ENCODE measurements around the gene SPOCD1.
"Not testable (repeated sequence)": the region's sequence is repeated elsewhere in the genome, so short reads cannot be mapped to it uniquely, and the experiment has no call there.

Gene SPOCD1

GRCh38 chr1:31828926-31829690 is 13.3 kb upstream of the SPOCD1 start:
- TF ChIP-seq POLR2A (IDR thresholded peaks at IDR 0.05; ENCODE audit: extremely low read depth, insufficient read length) (no peak), CTCF (IDR thresholded peaks at IDR 0.05; ENCODE audit: low read depth, low read length) (no peak), MYC (IDR thresholded peaks at IDR 0.05; ENCODE audit: low read depth, low read length) (no peak)
- TF ChIP-seq, protein P1, sequence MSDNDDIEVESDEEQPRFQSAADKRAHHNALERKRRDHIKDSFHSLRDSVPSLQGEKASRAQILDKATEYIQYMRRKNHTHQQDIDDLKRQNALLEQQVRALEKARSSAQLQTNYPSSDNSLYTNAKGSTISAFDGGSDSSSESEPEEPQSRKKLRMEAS (IDR thresholded peaks at IDR 0.05; ENCODE audit: low read depth, low read length) = no peak
- DNase-seq (ENCODE audit: low read depth) = no peak
- no peak overlapping the region for H3K4me3 ChIP-seq (ENCODE audit: low read depth, low read length)

- H3K4me3 ChIP-seq (ENCODE audit: low read depth, low read length) = no peak overlapping the region
- peak; percentile 65 for DNase-seq (ENCODE audit: low read depth)
- TF ChIP-seq CTCF (IDR thresholded peaks at IDR 0.05; ENCODE audit: low read depth, low read length) = no peak
- TF ChIP-seq, protein P1 (IDR thresholded peaks at IDR 0.05; ENCODE audit: low read depth, low read length) = no peak
- no peak for TF ChIP-seq POLR2A (IDR thresholded peaks at IDR 0.05; ENCODE audit: extremely low read depth, insufficient read length)
- no peak for TF ChIP-seq MYC (IDR thresholded peaks at IDR 0.05; ENCODE audit: low read depth, low read length)
Observed at GRCh38 chr1:31828341-31828740, 12.5 kb upstream of the SPOCD1 start.

GRCh38 chr1:31823780-31824179 is 8.0 kb upstream of the SPOCD1 start:
- TF ChIP-seq, protein P1 (IDR thresholded peaks at IDR 0.05; ENCODE audit: low read depth, low read length) = no peak
- TF ChIP-seq CTCF (IDR thresholded peaks at IDR 0.05; ENCODE audit: low read depth, low read length) = no peak
- TF ChIP-seq MYC (IDR thresholded peaks at IDR 0.05; ENCODE audit: low read depth, low read length) = no peak
- TF ChIP-seq POLR2A (IDR thresholded peaks at IDR 0.05; ENCODE audit: extremely low read depth, insufficient read length) = no peak
- H3K4me3 ChIP-seq (ENCODE audit: low read depth, low read length) = no peak overlapping the region
- no peak for DNase-seq (ENCODE audit: low read depth)

GRCh38 chr1:31822766-31823165 is 6.9 kb upstream of the SPOCD1 start:
- no peak for DNase-seq (ENCODE audit: low read depth)
- TF ChIP-seq, protein P1 (IDR thresholded peaks at IDR 0.05; ENCODE audit: low read depth, low read length) = no peak
- TF ChIP-seq POLR2A (IDR thresholded peaks at IDR 0.05; ENCODE audit: extremely low read depth, insufficient read length) (no peak), MYC (IDR thresholded peaks at IDR 0.05; ENCODE audit: low read depth, low read length) (no peak), CTCF (IDR thresholded peaks at IDR 0.05; ENCODE audit: low read depth, low read length) (no peak)
- H3K4me3 ChIP-seq (ENCODE audit: low read depth, low read length) = no peak overlapping the region

- H3K4me3 ChIP-seq (ENCODE audit: low read depth, low read length); DNase-seq (ENCODE audit: low read depth): not testable (repeated sequence)
Observed at GRCh38 chr1:31820196-31820595, 4.4 kb upstream of the SPOCD1 start.

DNA sequence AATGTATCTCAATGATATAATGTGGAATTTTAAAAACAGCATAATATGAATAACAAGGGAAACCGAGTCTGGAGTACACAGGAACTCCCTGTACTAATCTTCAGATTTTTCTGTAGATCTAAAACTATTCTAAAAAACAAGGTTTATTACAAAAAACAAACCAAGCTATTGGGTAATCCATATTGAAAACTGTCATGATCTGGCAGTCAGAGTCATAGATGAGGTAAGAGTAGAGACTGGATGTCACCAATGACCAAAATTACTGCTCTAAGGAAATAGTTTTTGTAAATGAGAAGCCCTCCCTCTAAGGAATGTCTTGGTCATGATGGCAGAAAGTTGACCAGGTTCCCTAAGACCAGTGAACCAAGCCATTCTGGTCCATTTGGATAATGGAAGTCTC is 2.4 kb upstream of the SPOCD1 start:
- TF ChIP-seq MYC (IDR thresholded peaks at IDR 0.05; ENCODE audit: low read depth, low read length) (no peak), POLR2A (IDR thresholded peaks at IDR 0.05; ENCODE audit: extremely low read depth, insufficient read length) (no peak), CTCF (IDR thresholded peaks at IDR 0.05; ENCODE audit: low read depth, low read length) (no peak)
- TF ChIP-seq, protein P1 (IDR thresholded peaks at IDR 0.05; ENCODE audit: low read depth, low read length) = no peak
- no peak for DNase-seq (ENCODE audit: low read depth)
- H3K4me3 ChIP-seq (ENCODE audit: low read depth, low read length) = no peak overlapping the region

GRCh38 chr1:31816947-31817346 is 1.1 kb upstream of the SPOCD1 start:
- DNase-seq (ENCODE audit: low read depth); H3K4me3 ChIP-seq (ENCODE audit: low read depth, low read length): not testable (repeated sequence)

DNA sequence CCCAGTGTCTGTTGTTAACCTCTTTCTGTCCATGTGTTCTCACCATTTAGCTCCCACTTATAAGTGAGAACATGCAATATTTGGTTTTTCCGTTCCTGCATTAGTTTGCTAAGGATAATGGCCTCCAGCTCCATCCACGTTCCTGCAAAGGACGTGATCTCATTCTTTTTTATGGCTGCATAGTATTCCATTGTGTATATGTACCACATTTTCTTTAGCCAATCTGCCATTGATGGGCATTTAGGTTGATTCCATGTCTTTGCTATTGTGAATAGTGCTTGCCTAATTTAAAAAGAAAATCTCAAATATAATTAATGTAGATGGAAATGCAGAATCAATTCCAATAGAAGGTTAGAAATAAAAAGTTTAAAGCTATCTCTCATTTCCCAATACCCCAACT is 679 bp upstream of the SPOCD1 start:
- DNase-seq (ENCODE audit: low read depth); H3K4me3 ChIP-seq (ENCODE audit: low read depth, low read length): not testable (repeated sequence)
